ENCODE results near the gene MYADM.

Gene MYADM, protein sequence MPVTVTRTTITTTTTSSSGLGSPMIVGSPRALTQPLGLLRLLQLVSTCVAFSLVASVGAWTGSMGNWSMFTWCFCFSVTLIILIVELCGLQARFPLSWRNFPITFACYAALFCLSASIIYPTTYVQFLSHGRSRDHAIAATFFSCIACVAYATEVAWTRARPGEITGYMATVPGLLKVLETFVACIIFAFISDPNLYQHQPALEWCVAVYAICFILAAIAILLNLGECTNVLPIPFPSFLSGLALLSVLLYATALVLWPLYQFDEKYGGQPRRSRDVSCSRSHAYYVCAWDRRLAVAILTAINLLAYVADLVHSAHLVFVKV

DNA sequence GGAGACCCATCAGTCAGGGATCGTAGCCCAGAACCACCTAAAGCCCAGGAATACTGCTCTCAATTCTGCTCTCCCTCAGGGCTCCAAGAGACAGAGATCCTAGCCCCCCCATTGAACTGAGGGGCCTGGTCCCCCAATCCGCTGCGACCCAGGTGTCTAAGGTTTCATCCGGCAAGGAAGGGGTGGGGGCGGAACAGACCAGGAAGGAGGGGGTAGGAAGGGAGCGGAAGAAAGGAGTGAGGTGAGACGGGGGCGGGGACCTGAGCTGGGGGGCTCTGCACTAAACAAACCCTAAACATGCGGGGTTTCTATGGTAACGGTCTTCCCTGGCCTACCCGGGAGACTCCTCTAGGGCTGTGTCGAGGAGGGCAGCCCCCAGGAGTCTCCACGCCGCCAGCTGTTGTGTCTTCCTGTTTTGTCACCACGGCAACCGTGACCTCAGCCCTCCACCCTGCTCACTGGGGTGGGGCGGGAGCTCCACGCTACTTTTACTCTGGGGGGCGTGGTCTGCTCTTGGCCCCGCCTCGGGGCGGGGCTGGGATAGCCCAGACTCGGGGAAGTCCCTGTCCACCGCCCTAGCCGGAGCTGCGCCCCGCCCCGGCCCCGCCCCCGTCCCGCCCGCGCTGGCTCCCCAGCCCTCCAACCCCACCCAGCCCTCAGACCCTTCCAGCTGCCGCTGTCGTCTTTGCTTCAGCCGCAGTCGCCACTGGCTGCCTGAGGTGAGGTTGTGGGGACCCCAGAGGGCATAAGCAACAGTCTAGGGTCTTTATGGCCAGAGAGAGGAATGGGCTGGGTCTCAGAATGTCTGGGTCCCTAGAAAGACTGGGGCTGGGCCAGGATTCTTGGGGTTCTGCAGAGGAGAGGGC, at the start of gene MYADM:
MYADM (plus strand) TSS at position 659 of the 866 bp plus-strand sequence. CDS start 5,647 bp downstream, outside the sequence.
- peak within 1 kb of the TSS; percentile 59 for H3K4me3 ChIP-seq (replicated peaks; ENCODE audit: low read depth, low read length)
- DNase-seq (ENCODE audit: extremely low read depth, low read depth): peak; percentile 97
- TF ChIP-seq, protein P1, sequence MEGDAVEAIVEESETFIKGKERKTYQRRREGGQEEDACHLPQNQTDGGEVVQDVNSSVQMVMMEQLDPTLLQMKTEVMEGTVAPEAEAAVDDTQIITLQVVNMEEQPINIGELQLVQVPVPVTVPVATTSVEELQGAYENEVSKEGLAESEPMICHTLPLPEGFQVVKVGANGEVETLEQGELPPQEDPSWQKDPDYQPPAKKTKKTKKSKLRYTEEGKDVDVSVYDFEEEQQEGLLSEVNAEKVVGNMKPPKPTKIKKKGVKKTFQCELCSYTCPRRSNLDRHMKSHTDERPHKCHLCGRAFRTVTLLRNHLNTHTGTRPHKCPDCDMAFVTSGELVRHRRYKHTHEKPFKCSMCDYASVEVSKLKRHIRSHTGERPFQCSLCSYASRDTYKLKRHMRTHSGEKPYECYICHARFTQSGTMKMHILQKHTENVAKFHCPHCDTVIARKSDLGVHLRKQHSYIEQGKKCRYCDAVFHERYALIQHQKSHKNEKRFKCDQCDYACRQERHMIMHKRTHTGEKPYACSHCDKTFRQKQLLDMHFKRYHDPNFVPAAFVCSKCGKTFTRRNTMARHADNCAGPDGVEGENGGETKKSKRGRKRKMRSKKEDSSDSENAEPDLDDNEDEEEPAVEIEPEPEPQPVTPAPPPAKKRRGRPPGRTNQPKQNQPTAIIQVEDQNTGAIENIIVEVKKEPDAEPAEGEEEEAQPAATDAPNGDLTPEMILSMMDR (IDR thresholded peaks at IDR 0.05; ENCODE audit: low read depth, low read length, missing control alignments): no peak

DNA sequence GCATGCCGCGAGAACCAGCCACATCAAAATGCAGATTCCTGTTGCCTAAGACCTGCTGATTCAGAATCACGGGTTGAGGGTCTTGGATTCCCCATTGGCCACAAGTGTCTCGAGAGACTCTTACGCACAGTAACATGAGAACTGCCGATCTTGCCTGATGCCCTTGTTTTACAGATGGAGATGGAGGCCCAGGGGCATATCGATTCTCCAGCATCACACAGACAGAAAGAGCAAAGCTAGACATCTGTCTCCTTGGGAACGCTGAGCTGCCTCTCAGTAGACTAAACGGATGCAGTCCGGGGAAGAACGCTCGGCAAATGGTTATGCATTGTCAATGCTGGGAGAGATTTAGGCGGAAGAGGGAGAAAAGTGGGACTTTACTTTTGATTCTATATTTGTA, 48.9 kb upstream of the MYADM start:
- H3K4me3 ChIP-seq (replicated peaks; ENCODE audit: low read depth, low read length): no peak overlapping the region
- TF ChIP-seq, protein P1 (IDR thresholded peaks at IDR 0.05; ENCODE audit: low read depth, low read length, missing control alignments): no peak
- no peak for DNase-seq (ENCODE audit: extremely low read depth, low read depth)

DNA sequence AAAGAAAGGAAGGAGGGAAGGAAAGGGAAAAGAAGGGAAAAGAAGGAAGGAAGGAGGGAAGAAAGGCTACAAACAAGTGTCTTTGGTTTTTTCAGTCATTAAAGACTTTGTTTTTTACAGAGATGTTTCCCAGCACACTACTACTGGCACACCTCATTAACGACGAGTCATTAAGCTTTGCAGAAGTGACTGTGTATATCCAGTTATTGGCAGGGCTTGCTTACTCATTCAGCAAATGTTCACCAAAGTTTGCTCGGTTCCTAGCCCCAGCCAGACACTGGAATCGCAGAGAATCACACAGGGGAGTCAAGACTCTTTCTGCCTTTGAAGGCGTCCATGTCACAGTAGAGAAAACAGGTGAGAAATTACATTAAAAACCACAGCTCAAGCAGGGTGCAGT, 47.8 kb upstream of the MYADM start:
- no peak overlapping the region for H3K4me3 ChIP-seq (replicated peaks; ENCODE audit: low read depth, low read length)
- TF ChIP-seq, protein P1 (IDR thresholded peaks at IDR 0.05; ENCODE audit: low read depth, low read length, missing control alignments): no peak
- no peak for DNase-seq (ENCODE audit: extremely low read depth, low read depth)

DNA sequence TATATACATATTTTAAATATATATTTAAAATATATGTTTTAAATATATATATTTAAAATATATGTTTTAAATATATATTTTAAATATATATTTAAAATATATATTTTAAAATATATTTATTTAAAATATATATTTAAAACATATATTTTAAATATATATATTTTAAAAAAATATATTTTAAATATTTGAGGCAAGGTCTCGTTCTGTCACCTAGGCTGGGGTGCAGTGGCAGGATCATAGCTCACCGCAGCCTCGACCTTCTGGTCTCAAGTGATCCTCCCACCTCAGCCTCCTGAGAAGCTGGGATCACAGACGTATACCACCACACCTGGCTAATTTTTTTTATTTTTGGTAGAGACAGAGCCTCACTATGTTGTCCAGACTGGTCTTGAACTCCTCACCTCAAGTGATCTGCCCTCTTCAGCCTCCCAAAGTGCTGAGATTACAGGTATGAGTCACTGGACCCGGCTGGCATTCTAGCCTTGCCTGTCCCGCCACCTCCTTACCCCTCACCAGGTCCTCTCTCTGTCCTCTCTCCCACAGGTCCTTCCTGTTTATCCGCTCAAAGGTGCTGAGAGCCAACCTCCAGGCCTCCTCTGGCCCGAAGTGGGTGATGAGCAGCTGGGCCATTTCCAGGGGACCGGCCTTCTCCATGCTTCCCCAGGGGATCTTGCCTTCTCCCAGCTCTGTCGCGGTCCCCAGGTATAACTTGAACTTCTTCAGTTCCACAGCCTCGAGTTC, 44.1 kb upstream of the MYADM start:
- TF ChIP-seq, protein P1 (IDR thresholded peaks at IDR 0.05; ENCODE audit: low read depth, low read length, missing control alignments): no peak
- no peak overlapping the region for H3K4me3 ChIP-seq (replicated peaks; ENCODE audit: low read depth, low read length)
- no peak for DNase-seq (ENCODE audit: extremely low read depth, low read depth)

DNA sequence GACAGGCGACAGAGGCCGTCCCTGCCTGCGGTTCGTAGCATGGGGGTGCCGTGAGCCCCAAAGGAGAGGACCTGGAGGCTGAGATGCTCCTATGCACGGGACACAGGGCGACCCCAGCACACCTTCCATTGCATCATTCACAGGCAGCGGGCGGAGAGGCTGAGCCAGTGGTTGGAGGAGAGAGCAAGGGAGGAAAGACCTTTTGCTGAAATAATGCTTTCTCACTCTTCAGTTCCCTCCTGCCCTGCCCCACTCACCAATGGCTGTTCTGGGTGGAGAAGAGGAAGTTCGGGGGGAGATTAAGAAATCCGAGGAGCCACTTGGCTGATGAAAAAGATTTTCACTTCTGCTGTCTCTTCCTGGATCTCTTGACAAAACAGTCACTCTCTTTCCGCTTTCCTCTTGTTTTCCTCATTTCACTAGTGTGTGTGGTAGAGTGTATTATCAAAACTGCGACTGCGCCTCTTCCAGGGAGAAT, 43.5 kb upstream of the MYADM start, which contains the start of gene NLRP12:
NLRP12 (minus strand) TSS at position 181 of the 478 bp plus-strand sequence; CDS start at position 41, 140 bp downstream.
- no peak for DNase-seq (ENCODE audit: extremely low read depth, low read depth)
- TF ChIP-seq, protein P1 (IDR thresholded peaks at IDR 0.05; ENCODE audit: low read depth, low read length, missing control alignments): no peak
- H3K4me3 ChIP-seq (replicated peaks; ENCODE audit: low read depth, low read length): no peak within 1 kb of the TSS

DNA sequence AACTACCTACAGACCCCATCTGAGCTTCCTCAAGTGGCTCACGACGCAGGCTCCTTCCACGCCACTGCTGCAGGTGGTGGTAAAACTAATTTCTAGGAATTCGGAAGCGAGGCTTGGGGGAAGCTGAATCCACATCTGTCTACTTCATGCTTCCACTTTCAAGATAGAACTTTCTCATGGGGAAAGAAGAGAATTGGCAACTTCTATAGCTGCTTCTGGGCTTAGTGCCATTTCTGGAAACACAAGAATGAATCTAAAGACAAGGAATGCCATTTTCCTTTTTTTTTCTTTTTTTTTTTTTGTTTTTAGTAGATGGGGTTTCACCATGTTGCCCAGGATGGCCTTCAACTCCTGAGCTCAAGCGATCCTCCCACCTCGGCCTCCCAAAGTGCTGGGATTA, 40.8 kb upstream of the MYADM start:
- TF ChIP-seq, protein P1 (IDR thresholded peaks at IDR 0.05; ENCODE audit: low read depth, low read length, missing control alignments): no peak
- H3K4me3 ChIP-seq (replicated peaks; ENCODE audit: low read depth, low read length): no peak overlapping the region
- DNase-seq (ENCODE audit: extremely low read depth, low read depth): no peak

Measured in HFF-Myc (cell line).